ENCODE results near the gene IL18. TPM values are rescaled to one million over a fixed set of nuclear protein-coding genes. Genes with fewer than 3 reads are reported as not detected.

IL18 gene
- total and polyA plus RNA-seq, 2 of the 8 experiments (the other 6 are each of a cell fraction or from before 2014, with no cell fraction given) = 0.29 to 0.84 TPM

DNA sequence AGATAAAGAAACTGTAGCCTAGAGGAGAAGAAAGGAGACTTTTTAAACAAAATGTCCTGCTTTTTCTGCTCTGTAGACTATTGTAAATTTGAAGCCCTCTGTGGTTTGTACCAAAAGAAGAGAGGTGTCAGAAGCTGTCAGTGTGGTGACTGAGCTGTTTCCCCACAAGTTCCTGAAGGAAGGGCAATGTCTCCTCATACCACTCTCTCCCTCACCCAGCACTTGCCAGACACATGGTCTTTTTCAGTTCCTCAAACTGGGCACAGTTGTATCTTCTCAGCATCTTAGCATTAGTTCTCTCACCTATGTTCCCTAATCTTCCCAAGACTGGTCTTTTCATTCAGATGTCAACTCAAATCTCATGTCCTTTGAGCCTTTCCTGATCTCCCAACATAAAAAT, 15.7 kb upstream of the IL18 start:
- no peak overlapping the region for H2AFZ ChIP-seq (ENCODE audit: low read length)
- POLR2A ChIA-PET (ENCODE audit: partially characterized antibody) = no interaction called here

More for the DNA sequence above, 15.7 kb upstream of the IL18 start:
- no peak for DNase-seq (ENCODE audit: low read depth in 1 of 2, low spot score in 2 of 2)
- Histone ChIP-seq H2BK5ac (ENCODE audit: low read depth, low read length) (no peak overlapping the region), H2BK120ac (replicated peaks; ENCODE audit: low read depth, low read length) (no peak overlapping the region), H3K27me3 (replicated peaks in 1 of 4; ENCODE audit: control insufficient read depth in 3 of 4, extremely low read depth in 1 of 4, insufficient read depth in 3 of 4, low read length in 3 of 4) (no peaks in the 10 kb centered on the region), H3K18ac (ENCODE audit: extremely low read depth, low read length) (no peak overlapping the region), H3K23me2 (ENCODE audit: low read depth, low read length) (no peaks in the 10 kb centered on the region), H3K4ac (replicated peaks; ENCODE audit: insufficient read length, low read depth, low read length) (no peak overlapping the region), H3K79me2 (ENCODE audit: control insufficient read depth in 1 of 2, insufficient read depth in 2 of 2, low read length in 2 of 2) (no peaks in the 10 kb centered on the region), H2BK12ac (ENCODE audit: low read depth, low read length) (no peak overlapping the region), H3K4me2 (ENCODE audit: insufficient read depth in 1 of 2, low read depth in 2 of 2, low read length in 2 of 2) (no peak overlapping the region), H3K79me1 (ENCODE audit: low read depth, low read length) (no peaks in the 10 kb centered on the region), H3K23ac (ENCODE audit: insufficient read length) (no peak overlapping the region), H3K9me3 (ENCODE audit: insufficient read depth in 2 of 2, low read depth in 1 of 2, low read length in 1 of 2) (no peaks in the 10 kb centered on the region), H3K56ac (replicated peaks; ENCODE audit: insufficient read length, low read depth, low read length) (no peak overlapping the region), H3K14ac (ENCODE audit: insufficient read length) (no peak overlapping the region), H4K8ac (ENCODE audit: extremely low read depth, insufficient read depth, low read length) (no peak overlapping the region), H3K9ac (replicated peaks in 1 of 4; ENCODE audit: extremely low read depth in 1 of 4, low read depth in 3 of 4, low read length in 3 of 4) (no peak overlapping the region), H2BK15ac (ENCODE audit: low read length) (no peak overlapping the region), H2AK5ac (ENCODE audit: low read depth, low read length) (no peak overlapping the region), H3K36me3 (ENCODE audit: control insufficient read depth in 2 of 4, insufficient read depth in 4 of 4, low read length in 3 of 4) (no peaks in the 10 kb centered on the region), H4K5ac (ENCODE audit: insufficient read length, low read depth, low read length) (no peak overlapping the region), H3K4me1 (replicated peaks in 1 of 4; ENCODE audit: control insufficient read depth in 3 of 4, insufficient read depth in 4 of 4, low read length in 3 of 4) (peaks cover 0 to 3% (median 0%) of the 10 kb centered on the region in 4 experiments; a peak in 1 of 7 replicates), H3K4me3 (ENCODE audit: extremely low read depth in 1 of 4, insufficient read depth in 2 of 4, low read depth in 3 of 4, low read length in 4 of 4) (no peak overlapping the region), H4K91ac (replicated peaks; ENCODE audit: insufficient read length, low read length) (no peak overlapping the region), H4K20me1 (replicated peaks in 1 of 2; ENCODE audit: control insufficient read depth in 1 of 2, insufficient read depth in 2 of 2, low read length in 2 of 2) (no peaks in the 10 kb centered on the region), H3K27ac (ENCODE audit: low read depth, low read length) (no peak overlapping the region), H2BK20ac (ENCODE audit: low read length) (no peak overlapping the region)
- FAIRE-seq = no peak
- TF ChIP-seq RFX5 (IDR thresholded peaks at IDR 0.05; ENCODE audit: borderline replicate concordance, low read depth, low read length) (no peak), ASH2L (IDR thresholded peaks at IDR 0.05; ENCODE audit: low read length) (no peak), KDM4A (IDR thresholded peaks at IDR 0.05; ENCODE audit: low read depth, low read length, severe bottlenecking) (no peak), PHF8 (conservative IDR thresholded peaks at IDR 0.05; ENCODE audit: low read depth, low read length) (no peak), POLR2A (IDR thresholded peaks at IDR 0.05; ENCODE audit: control extremely low read depth in 1 of 2, low read depth in 2 of 2, low read length in 2 of 2) (no peak), SIN3A (conservative IDR thresholded peaks at IDR 0.05 in 1 of 2, IDR thresholded peaks at IDR 0.05 in 1 of 2; ENCODE audit: low read depth in 1 of 2, low read length in 2 of 2) (no peak), CBX8 (IDR thresholded peaks at IDR 0.05; ENCODE audit: borderline replicate concordance, low read depth, low read length) (no peak), TAF1 (IDR thresholded peaks at IDR 0.05; ENCODE audit: low read depth, low read length) (no peak), ZNF274 (IDR thresholded peaks at IDR 0.05; ENCODE audit: borderline replicate concordance, extremely low read depth, low read length) (no peak), HDAC6 (IDR thresholded peaks at IDR 0.05; ENCODE audit: low read depth, low read length) (no peak)
- CTCF ChIA-PET (ENCODE audit: partially characterized antibody) = no interaction called here

All from H1 (cell line).